PC-9 (cell line): ENCODE measurements around the gene MSANTD1.

Source experiments
- CTCF ChIP-seq: fragments of 200-600 bp; sonication (generic); conservative IDR thresholded peaks from 2 replicates; pipeline ENCODE4 v1.6.1; 2017; ENCODE audit warnings: mixed run types, antibody characterized with exemption, mild to moderate bottlenecking, moderate library complexity
- EZH2 ChIP-seq: fragments of 200-600 bp; sonication (generic); IDR thresholded peaks from 2 replicates; pipeline ENCODE4 v1.8.0; 2017; ENCODE audit warnings: antibody characterized with exemption, low read depth

GRCh38 chr4:3201718-3202702, 46.9 kb upstream of the MSANTD1 start:
- TF ChIP-seq CTCF (no peak), EZH2 (no peak)
